Left forelimb (tissue), 1 donor: Measurements from ENCODE around the gene ZNF423.
A peak's percentile ranks its signal among the peaks of the same experiment; 100 is the strongest.

Source experiments
- DNase-seq: peaks from one replicate; pipeline ENCODE4 v3.0.0-alpha.2; 2018; ENCODE audit warnings: low spot score

The ZNF423 gene

GRCh38 chr16:49456763-49457162 is 399.1 kb downstream of the ZNF423 start:
- no peak for DNase-seq

GRCh38 chr16:49455991-49456745 is 399.7 kb downstream of the ZNF423 start:
- DNase-seq: peak; percentile 30

DNA sequence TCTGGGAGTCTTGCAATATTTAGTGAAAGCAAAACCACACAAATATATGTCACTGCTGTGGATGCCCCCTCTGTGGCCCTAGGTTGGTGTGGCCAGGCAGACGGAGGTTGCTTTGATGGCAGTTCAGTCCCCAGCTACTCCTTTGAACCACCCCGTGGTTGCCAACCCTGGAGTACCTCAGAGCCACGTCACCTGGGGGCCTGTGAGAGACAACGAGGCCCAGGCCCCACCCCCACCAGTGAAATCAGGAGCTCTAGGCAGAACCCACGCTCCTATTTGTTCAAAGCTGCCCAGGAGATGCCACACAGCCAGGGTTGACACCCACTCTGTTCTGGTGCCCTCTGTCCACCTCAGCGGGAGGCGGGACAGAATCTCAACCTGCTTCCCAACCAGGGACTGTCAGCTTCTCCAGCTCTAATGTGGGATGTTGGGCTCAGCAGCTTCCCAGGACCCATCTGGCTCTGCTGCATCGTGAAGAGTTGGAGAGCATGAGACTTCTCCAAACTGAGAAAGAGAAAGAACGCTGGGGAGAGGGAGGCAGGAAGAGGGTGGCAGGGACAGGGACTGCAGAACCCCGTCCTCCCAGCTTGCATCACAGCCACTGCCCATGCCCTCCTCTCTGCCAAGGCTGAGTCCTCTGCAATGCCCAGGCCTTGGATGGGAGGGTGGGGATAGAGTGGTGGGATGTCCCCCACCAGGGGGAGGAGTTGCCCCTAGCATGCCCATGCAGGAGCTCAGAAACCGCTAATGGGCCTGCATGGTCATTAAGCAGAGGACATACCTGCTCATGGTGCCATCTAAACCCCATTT is 400.5 kb downstream of the ZNF423 start:
- DNase-seq: peak; percentile 30

DNA sequence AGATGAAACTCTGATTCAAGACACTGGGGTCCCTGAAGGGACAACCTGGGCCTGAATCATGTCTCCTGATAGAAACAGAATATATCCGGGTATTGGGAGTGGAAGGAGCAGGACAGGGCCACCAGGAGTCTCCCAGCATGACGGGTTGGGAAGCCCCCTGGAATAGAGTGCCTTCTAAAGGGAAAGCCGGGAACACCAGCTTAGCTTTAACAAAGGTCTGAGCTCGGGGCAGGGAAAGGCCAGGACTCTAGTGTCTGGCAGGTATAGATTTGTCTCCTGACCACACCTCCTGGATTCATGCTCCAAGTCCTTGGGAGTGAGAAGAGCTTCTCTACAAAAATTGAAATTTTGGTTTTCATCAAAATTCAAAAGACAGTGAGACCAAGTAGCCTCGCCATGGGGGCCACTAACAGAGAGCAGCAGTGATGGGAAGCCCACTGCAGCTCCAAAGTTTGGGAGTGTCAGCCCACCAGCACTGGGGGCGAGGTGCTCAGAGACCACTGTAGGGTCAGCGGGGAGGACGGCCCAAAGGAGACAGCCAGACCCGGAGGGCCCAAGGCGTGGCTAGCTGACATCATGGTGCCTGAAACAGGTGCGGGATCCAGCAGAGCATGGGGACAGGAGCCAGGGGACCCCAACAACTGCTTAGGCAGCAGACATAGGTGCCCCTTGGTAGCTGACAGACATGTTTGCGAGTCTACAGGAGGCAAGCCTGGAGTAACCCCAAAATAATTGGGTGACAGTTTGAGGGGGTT is 401.3 kb downstream of the ZNF423 start:
- peak; percentile 23 for DNase-seq

DNA sequence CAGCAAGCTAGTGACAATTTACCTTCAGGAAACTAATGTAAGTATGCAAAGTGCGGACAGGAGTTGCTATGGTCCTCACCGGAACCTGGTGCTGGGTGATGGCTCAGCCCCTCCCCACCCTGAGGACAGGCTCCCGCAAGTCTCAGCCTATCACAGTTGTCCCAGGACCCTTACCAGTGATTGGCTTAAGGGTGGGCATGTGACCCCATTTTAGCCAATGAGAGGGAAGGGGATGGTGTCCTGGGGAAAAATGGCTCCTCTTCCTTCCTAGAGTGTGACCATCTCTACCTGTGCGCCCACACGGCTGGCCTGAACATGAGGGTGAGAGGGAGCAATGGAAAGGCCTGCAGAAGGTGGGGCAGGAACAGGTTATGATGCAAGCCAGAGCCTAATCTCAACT is 401.9 kb downstream of the ZNF423 start:
- DNase-seq: no peak

GRCh38 chr16:49453021-49453420 is 402.9 kb downstream of the ZNF423 start:
- no peak for DNase-seq

DNA sequence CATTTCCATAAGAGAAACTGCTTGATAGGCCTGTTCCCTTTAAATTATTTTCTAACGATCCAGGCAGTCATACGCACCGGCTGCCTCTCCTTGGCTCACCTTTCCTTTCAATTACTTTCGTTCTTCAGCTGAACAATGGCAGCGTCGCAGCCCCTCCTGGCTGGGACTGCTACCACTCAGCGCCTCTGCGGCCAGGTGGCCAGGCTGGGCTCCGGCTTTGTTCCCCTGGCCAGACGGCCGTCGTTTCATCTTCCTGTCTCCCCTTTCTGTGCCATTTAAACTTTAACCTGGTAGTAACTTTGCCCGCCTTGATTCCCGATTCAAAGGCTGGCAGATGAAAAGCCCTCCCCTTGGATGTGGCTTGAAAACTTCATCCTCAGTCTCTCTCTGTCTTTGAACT is 403.3 kb downstream of the ZNF423 start:
- DNase-seq: no peak

DNA sequence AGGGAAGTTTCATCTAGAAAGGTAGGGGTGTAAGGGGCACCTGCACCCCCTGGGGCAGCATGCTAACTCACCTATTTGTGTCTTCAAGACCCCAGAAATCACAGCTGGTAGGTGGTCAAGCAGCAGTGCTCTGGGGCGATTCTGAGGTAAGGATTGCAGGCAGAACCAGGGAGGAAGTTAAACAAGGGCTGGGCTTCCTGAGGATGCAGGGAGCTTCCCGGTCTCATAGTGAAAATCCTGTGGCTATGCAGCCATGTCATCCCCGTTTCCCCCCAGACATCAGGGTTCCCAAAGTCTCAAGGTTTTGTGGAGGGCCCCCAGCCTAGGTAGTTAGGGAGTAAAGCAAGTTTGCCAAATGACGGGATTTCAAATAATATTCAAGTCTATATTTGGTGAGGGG is 403.8 kb downstream of the ZNF423 start:
- DNase-seq: no peak

DNA sequence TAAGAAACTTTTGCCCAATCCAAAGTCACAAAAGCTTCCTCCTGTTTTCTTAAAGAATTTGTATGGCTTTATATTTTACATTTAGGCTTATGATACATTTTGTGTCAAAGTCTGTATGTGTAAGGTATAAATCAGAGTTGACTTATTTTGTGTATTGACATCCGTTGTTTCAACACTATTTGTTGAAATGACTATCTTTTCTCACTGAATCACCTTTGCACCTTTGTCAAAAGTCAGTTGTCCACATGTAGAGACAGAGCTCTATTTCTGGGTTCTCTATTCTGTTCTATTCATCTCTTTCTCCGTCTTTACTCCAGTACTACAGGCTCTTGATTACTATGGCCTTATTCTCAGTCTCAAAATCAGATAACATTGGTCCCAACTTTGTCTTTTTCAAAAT is 409.1 kb downstream of the ZNF423 start:
- no peak for DNase-seq

GRCh38 chr16:49443576-49443975 is 412.3 kb downstream of the ZNF423 start:
- no peak for DNase-seq

DNA sequence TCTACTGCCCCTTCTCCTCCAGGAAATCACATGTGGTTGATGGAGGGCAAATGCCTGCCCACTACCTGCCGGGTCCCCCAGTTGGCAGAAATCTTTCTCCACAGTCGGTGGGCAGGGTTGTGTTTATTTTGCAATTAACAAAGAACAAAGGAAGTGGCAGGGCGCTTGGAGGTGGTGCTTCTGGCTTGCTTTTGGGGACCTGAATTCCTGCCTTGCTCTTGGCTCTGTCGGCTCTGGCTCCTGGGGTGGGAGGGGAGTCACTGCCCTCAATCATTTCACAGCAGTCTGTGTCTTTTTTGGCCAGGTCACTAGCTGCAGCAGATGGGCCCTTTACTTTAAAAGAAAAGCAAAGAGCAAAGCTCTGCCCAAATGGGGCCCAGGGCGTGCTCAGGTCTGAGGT is 413.1 kb downstream of the ZNF423 start:
- DNase-seq: no peak

- no peak for DNase-seq
These were observed 414.5 kb downstream of the ZNF423 start for GRCh38 chr16:49441366-49441780.

DNA sequence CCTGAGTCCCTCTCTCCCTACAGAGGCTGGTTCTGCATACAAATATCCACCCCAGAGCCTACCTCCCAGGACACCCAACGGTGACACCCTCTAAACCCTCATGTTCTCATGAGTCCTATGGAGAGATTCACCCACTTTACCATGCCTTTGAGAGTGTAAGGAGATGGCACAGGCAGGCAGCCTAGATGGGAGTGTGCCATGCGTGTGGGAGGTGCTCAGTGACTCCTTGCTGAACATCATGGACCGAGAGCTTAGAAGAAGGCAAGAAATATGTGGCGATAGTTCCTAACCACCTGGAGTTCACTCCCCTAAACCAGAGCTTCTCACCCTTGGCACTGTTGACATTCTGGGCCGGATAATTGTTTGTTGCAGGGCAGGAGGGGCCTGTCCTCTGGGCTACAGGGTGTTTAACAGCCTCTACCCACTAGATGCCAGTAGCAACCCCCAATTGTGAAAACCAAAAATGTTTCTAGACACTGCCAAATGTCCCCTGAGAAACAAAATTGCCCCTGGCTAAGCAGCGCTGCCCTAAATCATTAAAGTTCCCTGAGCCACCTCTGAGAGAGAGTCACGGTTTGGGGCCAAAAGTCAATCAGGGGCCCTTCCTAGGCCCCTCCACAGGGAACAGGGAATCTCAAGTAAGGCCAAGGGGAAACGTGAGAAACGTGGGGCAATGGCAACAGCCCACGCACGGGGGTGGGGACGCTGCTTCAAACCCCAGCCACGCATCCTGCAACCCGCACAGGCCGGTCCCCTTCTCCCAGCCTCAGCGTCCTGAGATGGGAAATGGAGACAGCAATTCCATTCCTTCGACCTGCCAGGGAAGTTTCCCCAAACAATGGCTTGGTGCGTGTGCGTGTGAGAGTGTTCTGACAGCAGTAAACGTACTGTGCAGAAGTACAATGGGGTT is 415.5 kb downstream of the ZNF423 start:
- no peak for DNase-seq

DNA sequence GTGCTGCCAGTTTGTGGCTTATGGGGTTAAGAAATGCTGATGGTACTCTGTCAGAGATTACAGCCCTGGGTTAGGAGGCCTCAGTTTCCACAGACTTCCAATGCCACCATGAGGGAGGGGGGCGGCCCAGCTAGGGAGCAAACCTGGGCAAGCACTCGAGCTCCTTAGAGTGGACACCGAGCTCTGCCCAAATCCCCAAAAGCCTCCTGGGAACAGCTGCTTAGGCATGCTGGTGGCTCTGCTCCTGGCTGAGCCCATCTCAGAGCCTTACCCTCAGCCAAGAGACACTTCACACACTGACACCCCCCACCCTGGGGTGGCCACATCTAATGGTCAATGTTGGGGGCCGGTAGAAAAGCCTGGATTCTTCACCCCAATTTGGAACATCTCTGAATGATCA is 416.2 kb downstream of the ZNF423 start:
- DNase-seq: no peak

DNA sequence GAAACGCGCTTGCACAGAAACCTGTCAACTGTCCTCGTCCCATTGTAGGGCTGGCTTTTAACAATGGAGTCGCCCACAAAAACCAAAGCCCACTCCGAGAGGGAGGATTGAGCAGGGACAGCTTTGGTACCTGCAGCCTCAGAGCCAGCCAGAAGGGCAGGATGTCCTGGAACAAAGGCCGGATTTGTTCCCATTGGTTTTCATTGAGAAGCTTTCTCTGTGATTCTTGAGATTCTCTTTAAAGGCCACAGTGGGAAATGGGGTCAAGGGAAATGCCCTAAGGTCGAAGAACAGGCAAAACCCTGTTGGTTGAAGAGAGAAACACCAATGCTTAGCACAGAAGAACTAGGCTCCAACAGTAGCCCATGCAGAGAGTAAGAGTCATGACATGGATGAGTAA is 416.9 kb downstream of the ZNF423 start:
- no peak for DNase-seq
